NT2/D1 (cell line): ENCODE results near the gene FAM9B.

ENCODE experiments used
- DNase-seq: peaks from one replicate; pipeline ENCODE4 v3.0.0-alpha.2; 2011; ENCODE audit warnings: low read depth, low spot score
- H3K27me3 ChIP-seq: 2 replicates; pipeline ENCODE4 v1.6.0; 2011; ENCODE audit warnings: mild to moderate bottlenecking; ENCODE audit not compliant: insufficient read length, insufficient read depth
- H3K36me3 ChIP-seq: 2 replicates; pipeline ENCODE4 v1.6.1; 2011; ENCODE audit warnings: mild to moderate bottlenecking, low read length, mixed read lengths; ENCODE audit not compliant: insufficient read depth, insufficient read length
- H3K4me1 ChIP-seq: 2 replicates; pipeline ENCODE4 v1.5.1; 2011; ENCODE audit not compliant: insufficient read depth, insufficient read length
- H3K4me3 ChIP-seq: 2 replicates; pipeline ENCODE4 v1.5.1; 2011; ENCODE audit warnings: low read depth; ENCODE audit not compliant: insufficient read length
- H3K9ac ChIP-seq: 2 replicates; pipeline ENCODE4 v1.6.0; 2011; ENCODE audit warnings: low read depth; ENCODE audit not compliant: insufficient read length
- H3K9me3 ChIP-seq: 2 replicates; pipeline ENCODE4 v1.5.1; 2011; ENCODE audit warnings: mild to moderate bottlenecking, low read length; ENCODE audit not compliant: insufficient read depth
- SUZ12 ChIP-seq: IDR thresholded peaks from 2 replicates; pipeline ENCODE4 v1.6.1; 2011; ENCODE audit not compliant: insufficient read length, insufficient read depth; ENCODE audit errors: extremely low read depth
- YY1 ChIP-seq: IDR thresholded peaks from 2 replicates; pipeline ENCODE4 v1.6.1; 2011; ENCODE audit not compliant: insufficient read length, insufficient read depth
- ZNF274 ChIP-seq: IDR thresholded peaks from 2 replicates; pipeline ENCODE4 v1.6.1; 2011; ENCODE audit warnings: mild to moderate bottlenecking, low read depth, low read length

FAM9B gene

DNA sequence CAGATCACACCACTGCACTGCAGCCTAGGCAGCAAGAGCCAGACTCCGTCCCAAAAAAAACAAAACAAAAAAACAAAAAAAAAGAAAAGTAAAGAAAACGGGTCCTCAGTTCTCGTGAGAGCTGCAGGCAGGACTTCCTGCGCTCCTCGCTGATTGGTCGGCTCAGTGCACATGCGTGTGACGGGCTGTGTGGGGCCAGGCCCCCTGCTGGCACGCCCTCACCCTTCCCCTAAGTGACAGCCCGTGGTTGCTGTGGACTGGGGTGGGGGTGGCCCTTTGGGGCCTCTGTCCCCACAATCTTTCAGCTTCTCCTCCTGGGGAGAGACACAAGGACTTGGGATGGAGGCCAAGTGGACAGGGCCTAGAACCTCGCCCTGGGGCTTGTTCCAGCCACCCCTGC, at the start of gene FAM9B:
Gene FAM9B (minus strand): TSS at position 139 of the 400 bp plus-strand sequence. CDS start 1,141 bp downstream, outside the sequence.
- Histone ChIP-seq H3K36me3 (no peaks in the 10 kb centered on the region), H3K9me3 (no peaks in the 10 kb centered on the region), H3K4me1 (no peaks in the 10 kb centered on the region), H3K9ac (no peak within 1 kb of the TSS), H3K4me3 (no peak within 1 kb of the TSS), H3K27me3 (no peaks in the 10 kb centered on the region)
- no peak for TF ChIP-seq SUZ12
- TF ChIP-seq ZNF274: no peak
- TF ChIP-seq YY1: no peak
- DNase-seq: no peak

DNA sequence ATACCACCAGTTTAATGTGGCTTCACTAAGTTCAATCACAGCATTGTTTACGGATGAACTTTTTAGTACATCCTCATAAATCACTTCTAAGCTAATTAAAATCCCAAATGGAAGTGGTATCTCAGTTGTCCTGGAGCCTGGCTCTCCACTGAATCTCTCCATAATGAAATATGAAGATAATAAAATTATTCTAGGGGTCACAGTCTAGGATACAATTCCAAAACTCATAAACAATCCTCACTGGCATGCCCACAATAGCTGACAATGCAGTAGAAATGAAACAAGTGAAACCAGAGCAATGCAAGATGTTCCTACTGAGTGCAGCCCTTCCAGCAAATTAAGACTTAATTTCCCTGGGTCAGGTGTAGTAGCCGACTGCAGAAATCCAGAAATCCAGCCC, 47.3 kb upstream of the FAM9B start:
- H3K4me1 ChIP-seq: no peaks in the 10 kb centered on the region
- TF ChIP-seq YY1: no peak
- TF ChIP-seq SUZ12: no peak
- no peak for TF ChIP-seq ZNF274
- DNase-seq: no peak
- H3K27me3 ChIP-seq: no peaks in the 10 kb centered on the region
- no peak overlapping the region for H3K4me3 ChIP-seq
- H3K9ac ChIP-seq: no peak overlapping the region
- H3K9me3 ChIP-seq: no peaks in the 10 kb centered on the region
- H3K36me3 ChIP-seq: no peaks in the 10 kb centered on the region

DNA sequence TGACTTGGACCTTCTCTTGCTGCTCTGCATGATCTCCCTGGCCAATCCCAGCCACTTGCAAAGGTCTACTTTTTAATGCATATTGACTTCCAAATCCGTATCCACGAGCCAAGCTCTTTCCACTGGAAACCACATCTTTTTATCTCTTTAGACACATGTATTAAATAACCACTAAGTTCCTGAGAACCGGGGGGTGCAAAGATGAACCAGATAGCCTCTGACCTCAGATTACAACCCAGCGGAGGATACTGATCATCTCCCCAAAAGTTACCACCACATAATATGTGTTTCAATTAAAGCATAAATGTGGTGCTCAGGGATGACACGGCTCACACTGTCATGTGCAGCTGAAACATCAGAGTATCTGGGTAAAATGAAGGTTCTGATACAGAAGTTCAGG, 40.4 kb upstream of the FAM9B start:
- Histone ChIP-seq H3K4me1 (no peaks in the 10 kb centered on the region), H3K36me3 (no peaks in the 10 kb centered on the region), H3K27me3 (no peaks in the 10 kb centered on the region), H3K9ac (no peak overlapping the region), H3K4me3 (no peak overlapping the region), H3K9me3 (no peaks in the 10 kb centered on the region)
- TF ChIP-seq SUZ12 (no peak), ZNF274 (no peak), YY1 (no peak)
- DNase-seq: no peak

DNA sequence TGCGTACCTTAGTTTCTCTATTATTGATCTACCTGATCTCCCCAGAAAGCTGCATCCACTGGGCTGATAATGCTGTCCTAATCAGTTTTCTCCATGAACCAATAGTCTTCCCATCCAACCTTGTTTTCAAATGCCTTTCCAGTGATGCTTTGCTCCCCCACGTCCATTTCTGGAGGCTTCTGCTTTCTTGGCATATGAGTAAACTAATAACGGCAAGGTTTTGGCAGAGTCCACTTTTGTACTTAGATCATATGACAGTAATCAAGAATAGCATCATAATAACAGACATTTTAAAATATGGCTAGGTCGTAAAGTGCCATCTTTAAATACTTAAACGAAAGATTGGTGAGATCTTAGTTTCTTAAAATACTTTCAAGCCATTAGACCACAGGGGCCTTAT, 38.4 kb upstream of the FAM9B start:
- Histone ChIP-seq H3K36me3 (no peaks in the 10 kb centered on the region), H3K27me3 (no peaks in the 10 kb centered on the region), H3K4me3 (no peak overlapping the region), H3K9me3 (no peaks in the 10 kb centered on the region), H3K9ac (no peak overlapping the region), H3K4me1 (no peaks in the 10 kb centered on the region)
- no peak for TF ChIP-seq ZNF274
- no peak for TF ChIP-seq SUZ12
- TF ChIP-seq YY1: no peak
- no peak for DNase-seq

DNA sequence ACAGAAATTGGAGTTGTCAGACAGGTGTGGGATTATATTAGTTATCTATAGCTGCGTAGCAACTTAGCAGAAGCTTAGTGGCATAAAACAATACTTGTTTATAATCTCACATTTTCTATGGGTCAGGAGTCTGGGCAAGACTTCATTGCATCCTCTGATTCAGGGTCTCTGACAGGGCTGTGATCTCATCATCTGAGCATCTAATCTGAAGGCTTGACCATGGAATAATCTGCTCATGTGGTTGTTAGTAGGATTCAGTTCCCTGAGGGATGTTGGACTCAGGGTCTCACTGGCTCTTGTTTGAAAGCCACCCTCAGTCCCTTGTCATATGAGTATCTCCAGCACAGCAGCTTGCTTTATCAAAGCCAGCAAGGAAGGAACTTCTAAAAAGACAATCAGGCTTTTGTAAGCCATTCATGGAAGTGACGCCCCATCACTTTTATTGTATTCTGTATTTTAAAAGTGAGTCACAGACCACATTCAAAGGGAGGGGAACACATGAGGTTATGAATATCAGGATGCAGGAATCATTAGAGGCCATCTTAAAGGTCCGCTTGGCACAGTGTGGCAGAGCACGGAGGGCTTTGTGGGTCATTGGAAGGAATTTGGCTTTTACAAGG, 37.2 kb upstream of the FAM9B start:
- no peak for DNase-seq

DNA sequence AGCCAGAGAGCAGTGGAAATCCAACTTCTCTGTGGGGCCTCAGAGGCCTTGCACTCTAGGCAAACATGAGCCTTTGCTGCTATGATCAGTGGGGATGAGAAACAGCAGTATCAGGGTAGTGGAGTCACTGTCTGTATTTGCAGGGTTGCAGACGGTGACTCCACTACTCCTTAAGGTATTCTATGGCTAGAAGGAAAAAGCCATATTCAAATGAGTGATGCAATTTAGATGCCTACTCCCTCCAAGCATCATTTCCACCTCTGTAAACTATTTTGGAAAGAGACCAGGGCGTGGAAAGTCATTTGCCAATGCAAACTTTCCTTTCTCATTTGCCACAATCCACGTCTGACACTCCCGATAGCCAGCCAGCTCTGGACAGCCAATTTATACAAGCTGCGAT, 35.6 kb upstream of the FAM9B start:
- no peak for TF ChIP-seq SUZ12
- no peak for TF ChIP-seq ZNF274
- no peak for TF ChIP-seq YY1
- Histone ChIP-seq H3K27me3 (no peaks in the 10 kb centered on the region), H3K9me3 (no peaks in the 10 kb centered on the region), H3K9ac (no peak overlapping the region), H3K4me3 (no peak overlapping the region), H3K4me1 (no peaks in the 10 kb centered on the region), H3K36me3 (no peaks in the 10 kb centered on the region)
- no peak for DNase-seq

More for the DNA sequence above, 37.2 kb upstream of the FAM9B start:
- no peak for TF ChIP-seq YY1
- TF ChIP-seq ZNF274: no peak
- TF ChIP-seq SUZ12: no peak
- Histone ChIP-seq H3K4me1 (no peaks in the 10 kb centered on the region), H3K27me3 (no peaks in the 10 kb centered on the region), H3K9ac (no peak overlapping the region), H3K9me3 (no peaks in the 10 kb centered on the region), H3K4me3 (no peak overlapping the region), H3K36me3 (no peaks in the 10 kb centered on the region)

DNA sequence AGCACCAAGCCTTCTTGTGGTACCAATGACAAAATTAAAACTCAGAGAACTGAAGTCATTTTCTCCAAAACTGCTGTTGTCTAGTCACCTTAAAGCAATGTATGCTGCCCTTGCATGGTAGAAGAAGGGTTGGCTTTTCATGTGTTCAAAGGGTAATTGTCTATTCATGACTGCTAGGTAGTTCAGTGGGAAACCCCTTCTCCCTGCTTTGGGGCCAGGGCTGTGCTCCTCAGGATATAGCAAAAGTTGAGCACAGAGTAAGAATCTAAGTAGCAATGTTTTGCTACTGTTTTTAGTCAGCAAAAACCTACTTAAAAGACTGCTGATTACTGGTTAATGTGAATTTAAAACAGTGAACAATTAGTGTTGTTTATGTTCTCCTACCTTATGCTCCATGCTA, 30.8 kb upstream of the FAM9B start:
- no peak for DNase-seq
- Histone ChIP-seq H3K9ac (no peak overlapping the region), H3K9me3 (no peaks in the 10 kb centered on the region), H3K4me1 (no peaks in the 10 kb centered on the region), H3K36me3 (no peaks in the 10 kb centered on the region), H3K4me3 (no peak overlapping the region), H3K27me3 (no peaks in the 10 kb centered on the region)
- no peak for TF ChIP-seq YY1
- TF ChIP-seq ZNF274: no peak
- no peak for TF ChIP-seq SUZ12

DNA sequence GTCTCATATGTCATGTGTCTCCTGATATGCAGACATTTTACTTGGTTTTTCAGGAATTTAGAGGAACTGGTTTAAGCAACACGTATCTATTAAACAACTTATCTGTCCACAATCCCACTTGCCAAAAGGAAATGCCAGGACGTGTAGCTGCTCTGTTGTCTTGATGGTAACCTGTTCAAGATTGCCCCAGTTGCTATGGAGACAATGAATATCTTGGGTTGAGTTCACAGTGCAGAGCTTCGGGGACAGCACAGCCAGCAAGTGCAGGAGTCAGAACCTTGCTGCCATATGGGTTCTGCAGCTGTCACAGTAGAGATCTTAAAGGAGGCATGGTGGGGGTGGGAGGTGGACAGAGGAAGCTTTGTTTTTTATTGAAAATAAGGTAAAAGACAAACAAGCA, 28.7 kb upstream of the FAM9B start:
- TF ChIP-seq ZNF274 (no peak), YY1 (no peak), SUZ12 (no peak)
- no peak for DNase-seq
- Histone ChIP-seq H3K4me1 (no peaks in the 10 kb centered on the region), H3K27me3 (no peaks in the 10 kb centered on the region), H3K4me3 (no peak overlapping the region), H3K9me3 (no peaks in the 10 kb centered on the region), H3K9ac (no peak overlapping the region), H3K36me3 (no peaks in the 10 kb centered on the region)
